HepG2 (cell line): ENCODE results near the gene SLC22A7. TPM values are rescaled to one million over a fixed set of nuclear protein-coding genes. Genes with fewer than 3 reads are reported as not detected.

ENCODE experiments used
- ARNT ChIP-seq: fragments of 450-650 bp; IDR thresholded peaks from 2 replicates; pipeline ENCODE4 v1.6.1; 2017
- BCL6 ChIP-seq: IDR thresholded peaks from 2 replicates; pipeline ENCODE4 v1.6.1; 2016; ENCODE audit warnings: missing genetic modification reagents, missing compliant biosample characterization
- CSRNP1 ChIP-seq: sonication (generic); formaldehyde crosslinking; IDR thresholded peaks from 2 replicates; pipeline ENCODE4 v1.8.1; 2023; ENCODE audit warnings: mild to moderate bottlenecking, missing genetic modification reagents
- FOXA3 ChIP-seq: IDR thresholded peaks from 2 replicates; pipeline ENCODE4 v1.6.1; 2016; ENCODE audit warnings: missing genetic modification reagents, missing compliant biosample characterization
- PAF1 ChIP-seq: IDR thresholded peaks from 2 replicates; pipeline ENCODE4 v1.6.1; 2016; ENCODE audit warnings: missing genetic modification reagents, missing compliant biosample characterization
- SAFB2 ChIP-seq: sonication (generic); formaldehyde crosslinking; IDR thresholded peaks from 2 replicates; pipeline ENCODE4 v1.5.1; 2020; ENCODE audit warnings: missing genetic modification reagents, low read depth, mild to moderate bottlenecking, borderline replicate concordance
- SETDB1 ChIP-seq: sonication (generic); formaldehyde crosslinking; IDR thresholded peaks from 2 replicates; pipeline ENCODE4 v1.5.1; 2020; ENCODE audit warnings: missing genetic modification reagents, mild to moderate bottlenecking, borderline replicate concordance
- TGIF2 ChIP-seq: IDR thresholded peaks from 2 replicates; pipeline ENCODE4 v1.6.1; 2016; ENCODE audit warnings: control low read depth, missing compliant biosample characterization
- ZBTB42 ChIP-seq: sonication (generic); formaldehyde crosslinking; IDR thresholded peaks from 2 replicates; pipeline ENCODE4 v1.5.0; 2020; ENCODE audit warnings: mild to moderate bottlenecking, missing genetic modification reagents
- ZNF136 ChIP-seq: sonication (generic); formaldehyde crosslinking; IDR thresholded peaks from 2 replicates; pipeline ENCODE4 v1.8.1; 2022; ENCODE audit warnings: low read depth, mild to moderate bottlenecking, moderate library complexity, missing genetic modification reagents
- ZNF335 ChIP-seq: sonication (generic); formaldehyde crosslinking; IDR thresholded peaks from 2 replicates; pipeline ENCODE4 v1.4.0; 2020; ENCODE audit warnings: missing genetic modification reagents
- ZNF350 ChIP-seq: sonication (generic); formaldehyde crosslinking; IDR thresholded peaks from 2 replicates; pipeline ENCODE4 v1.4.0; 2020; ENCODE audit warnings: mild to moderate bottlenecking, low read depth, missing genetic modification reagents, borderline replicate concordance
- ZNF567 ChIP-seq: sonication (generic); formaldehyde crosslinking; IDR thresholded peaks from 2 replicates; pipeline ENCODE4 v1.8.1; 2023; ENCODE audit warnings: mild to moderate bottlenecking, missing genetic modification reagents, borderline replicate concordance
- ZNF709 ChIP-seq: sonication (generic); formaldehyde crosslinking; IDR thresholded peaks from 2 replicates; pipeline ENCODE4 v1.5.0; 2020; ENCODE audit warnings: mild to moderate bottlenecking, missing genetic modification reagents
- ZNF749 ChIP-seq: sonication (generic); formaldehyde crosslinking; IDR thresholded peaks from 2 replicates; pipeline ENCODE4 v1.8.0; 2022; ENCODE audit warnings: mild to moderate bottlenecking, missing genetic modification reagents, moderate library complexity, borderline replicate concordance
- polyA plus RNA-seq, 8 experiments: library from polyadenylated mRNA; depleted of rRNA in 3 of 8; stranded (reverse) in 7 of 8; unstranded in 1 of 8; fragments of >200 nt; fragmentation: Illumina TruSeq in 4 of 8; extraction: Trizol in 4 of 8; gene quantifications; 2 replicates each; pipeline versions ENCODE4 v1.2.1 to v1.2.3, GENCODE V29; 2011 to 2016; ENCODE audit warnings: low read depth in 4 of 8, missing spikeins in 1 of 8, mixed read lengths in 1 of 8; ENCODE audit not compliant: insufficient read depth in 1 of 8
- total RNA-seq, 5 experiments: library from RNA; depleted of rRNA; stranded (reverse); fragments of >200 nt; fragmentation: Illumina TruSeq; extraction: Trizol; gene quantifications; 2 replicates each; pipeline ENCODE4 v1.2.3, GENCODE V29; 2016; ENCODE audit warnings: low read depth in 1 of 5
- TF ChIP-seq, protein P1 (sequence below): sonication (generic); formaldehyde crosslinking; IDR thresholded peaks from 2 replicates; pipeline ENCODE4 v1.4.0; 2020; ENCODE audit warnings: missing genetic modification reagents, borderline replicate concordance
- TF ChIP-seq, protein P2 (sequence below): sonication (generic); formaldehyde crosslinking; IDR thresholded peaks from 2 replicates; pipeline ENCODE4 v1.8.0; 2022; ENCODE audit warnings: low read depth, missing genetic modification reagents
- TF ChIP-seq, protein P3 (sequence below): sonication (generic); formaldehyde crosslinking; IDR thresholded peaks from 2 replicates; pipeline ENCODE4 v1.4.0; 2020; ENCODE audit warnings: mild to moderate bottlenecking, missing genetic modification reagents

SLC22A7 gene
- total and polyA plus RNA-seq, 2 of the 13 experiments (the other 11 are each of a cell fraction or from before 2014, with no cell fraction given), result 5.3 to 22.6 TPM

DNA sequence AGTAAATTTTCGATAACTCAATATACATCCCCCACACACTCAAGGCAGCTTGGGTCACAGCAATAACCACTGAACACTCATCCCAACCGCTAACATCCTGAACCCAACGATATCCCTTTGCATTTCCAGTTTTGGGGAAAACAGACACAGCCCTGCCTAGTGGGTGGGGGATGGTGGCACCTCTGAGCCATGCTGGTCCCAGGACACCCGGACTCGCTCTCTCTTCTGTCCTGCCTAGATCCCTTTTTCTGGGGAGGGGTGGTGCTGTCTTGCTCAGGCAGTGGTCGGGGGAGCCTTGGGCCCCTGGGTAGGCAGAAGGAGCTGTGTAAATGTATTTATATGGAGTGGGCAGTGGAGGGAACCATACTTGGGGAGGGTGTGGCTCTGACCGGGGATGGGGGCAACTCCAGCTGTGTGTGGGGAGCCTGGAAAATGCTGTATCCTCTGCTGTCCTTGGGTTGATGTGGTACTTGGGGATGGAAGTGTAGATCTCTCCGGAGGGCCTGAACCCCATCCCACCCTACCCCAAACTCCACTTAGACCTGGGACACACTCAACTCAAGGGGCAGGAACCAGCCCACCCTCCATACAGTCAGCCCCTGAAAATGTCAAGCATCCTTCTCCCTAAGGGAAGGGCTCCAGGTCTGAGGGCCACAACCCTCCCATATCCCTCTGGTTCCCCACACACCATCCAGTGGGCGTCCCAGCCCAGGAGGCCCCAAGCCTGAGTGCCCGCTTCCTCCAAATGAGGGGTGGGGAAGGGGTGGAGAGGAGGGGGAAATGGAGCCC is 23.7 kb upstream of the SLC22A7 start (continued):
- no peak for TF ChIP-seq BCL6 (CRISPR knock-in tag)
- peak; percentile 7 for TF ChIP-seq FOXA3 (CRISPR knock-in tag)
- 0 out of 2 replicates have a peak, but pooled peaks have one; percentile 64 for TF ChIP-seq CSRNP1
- TF ChIP-seq SETDB1, result peak; percentile 52; the same call in 1 of the 2 replicates
- peak; percentile 55; the same call in 1 of the 2 replicates for TF ChIP-seq PAF1 (CRISPR knock-in tag)
- 0 out of 2 replicates have a peak, but pooled peaks have one; percentile 52 for TF ChIP-seq ZNF749 (CRISPR knock-in tag)
- no peak; the same call in 1 of the 2 replicates for TF ChIP-seq ZNF335 (CRISPR knock-in tag)
- no peak for TF ChIP-seq ZNF567 (CRISPR knock-in tag)
- no peak for TF ChIP-seq TGIF2 (CRISPR knock-in tag)
- TF ChIP-seq, protein P1, sequence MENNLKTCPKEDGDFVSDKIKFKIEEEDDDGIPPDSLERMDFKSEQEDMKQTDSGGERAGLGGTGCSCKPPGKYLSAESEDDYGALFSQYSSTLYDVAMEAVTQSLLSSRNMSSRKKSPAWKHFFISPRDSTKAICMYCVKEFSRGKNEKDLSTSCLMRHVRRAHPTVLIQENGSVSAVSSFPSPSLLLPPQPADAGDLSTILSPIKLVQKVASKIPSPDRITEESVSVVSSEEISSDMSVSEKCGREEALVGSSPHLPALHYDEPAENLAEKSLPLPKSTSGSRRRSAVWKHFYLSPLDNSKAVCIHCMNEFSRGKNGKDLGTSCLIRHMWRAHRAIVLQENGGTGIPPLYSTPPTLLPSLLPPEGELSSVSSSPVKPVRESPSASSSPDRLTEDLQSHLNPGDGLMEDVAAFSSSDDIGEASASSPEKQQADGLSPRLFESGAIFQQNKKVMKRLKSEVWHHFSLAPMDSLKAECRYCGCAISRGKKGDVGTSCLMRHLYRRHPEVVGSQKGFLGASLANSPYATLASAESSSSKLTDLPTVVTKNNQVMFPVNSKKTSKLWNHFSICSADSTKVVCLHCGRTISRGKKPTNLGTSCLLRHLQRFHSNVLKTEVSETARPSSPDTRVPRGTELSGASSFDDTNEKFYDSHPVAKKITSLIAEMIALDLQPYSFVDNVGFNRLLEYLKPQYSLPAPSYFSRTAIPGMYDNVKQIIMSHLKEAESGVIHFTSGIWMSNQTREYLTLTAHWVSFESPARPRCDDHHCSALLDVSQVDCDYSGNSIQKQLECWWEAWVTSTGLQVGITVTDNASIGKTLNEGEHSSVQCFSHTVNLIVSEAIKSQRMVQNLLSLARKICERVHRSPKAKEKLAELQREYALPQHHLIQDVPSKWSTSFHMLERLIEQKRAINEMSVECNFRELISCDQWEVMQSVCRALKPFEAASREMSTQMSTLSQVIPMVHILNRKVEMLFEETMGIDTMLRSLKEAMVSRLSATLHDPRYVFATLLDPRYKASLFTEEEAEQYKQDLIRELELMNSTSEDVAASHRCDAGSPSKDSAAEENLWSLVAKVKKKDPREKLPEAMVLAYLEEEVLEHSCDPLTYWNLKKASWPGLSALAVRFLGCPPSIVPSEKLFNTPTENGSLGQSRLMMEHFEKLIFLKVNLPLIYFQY (CRISPR knock-in tag), result no peak
- TF ChIP-seq, protein P2, sequence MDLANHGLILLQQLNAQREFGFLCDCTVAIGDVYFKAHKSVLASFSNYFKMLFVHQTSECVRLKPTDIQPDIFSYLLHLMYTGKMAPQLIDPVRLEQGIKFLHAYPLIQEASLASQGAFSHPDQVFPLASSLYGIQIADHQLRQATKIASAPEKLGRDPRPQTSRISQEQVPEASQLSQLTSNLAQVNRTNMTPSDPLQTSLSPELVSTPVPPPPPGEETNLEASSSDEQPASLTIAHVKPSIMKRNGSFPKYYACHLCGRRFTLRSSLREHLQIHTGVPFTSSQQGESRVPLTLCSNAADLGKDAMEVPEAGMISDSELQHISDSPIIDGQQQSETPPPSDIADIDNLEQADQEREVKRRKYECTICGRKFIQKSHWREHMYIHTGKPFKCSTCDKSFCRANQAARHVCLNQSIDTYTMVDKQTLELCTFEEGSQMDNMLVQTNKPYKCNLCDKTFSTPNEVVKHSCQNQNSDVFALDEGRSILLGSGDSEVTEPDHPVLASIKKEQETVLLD, result no peak
- TF ChIP-seq, protein P3, sequence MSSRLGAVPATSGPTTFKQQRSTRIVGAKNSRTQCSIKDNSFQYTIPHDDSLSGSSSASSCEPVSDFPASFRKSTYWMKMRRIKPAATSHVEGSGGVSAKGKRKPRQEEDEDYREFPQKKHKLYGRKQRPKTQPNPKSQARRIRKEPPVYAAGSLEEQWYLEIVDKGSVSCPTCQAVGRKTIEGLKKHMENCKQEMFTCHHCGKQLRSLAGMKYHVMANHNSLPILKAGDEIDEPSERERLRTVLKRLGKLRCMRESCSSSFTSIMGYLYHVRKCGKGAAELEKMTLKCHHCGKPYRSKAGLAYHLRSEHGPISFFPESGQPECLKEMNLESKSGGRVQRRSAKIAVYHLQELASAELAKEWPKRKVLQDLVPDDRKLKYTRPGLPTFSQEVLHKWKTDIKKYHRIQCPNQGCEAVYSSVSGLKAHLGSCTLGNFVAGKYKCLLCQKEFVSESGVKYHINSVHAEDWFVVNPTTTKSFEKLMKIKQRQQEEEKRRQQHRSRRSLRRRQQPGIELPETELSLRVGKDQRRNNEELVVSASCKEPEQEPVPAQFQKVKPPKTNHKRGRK, result 0 out of 2 replicates have a peak, but pooled peaks have one; percentile 22
- TF ChIP-seq ZNF709, result no peak
- no peak; the same call in 1 of the 2 replicates for TF ChIP-seq ZNF350
- 0 out of 2 replicates have a peak, but pooled peaks have one; percentile 4 for TF ChIP-seq ZBTB42
- TF ChIP-seq ARNT, result no peak
- 0 out of 2 replicates have a peak, but pooled peaks have one; percentile 11 for TF ChIP-seq ZNF136 (CRISPR knock-in tag)
- no peak for TF ChIP-seq SAFB2 (CRISPR knock-in tag)
